ENCODE results near the gene PLXNA2. TPM values are rescaled to one million over a fixed set of nuclear protein-coding genes. Genes with fewer than 3 reads are reported as not detected.

Gene PLXNA2
- total RNA-seq, 1 donor from 2014 or later, result 37.9 TPM

GRCh38 chr1:208150833-208151458 is 93.2 kb downstream of the PLXNA2 start:
- no peak for FAIRE-seq
- DNase-seq (ENCODE audit: low spot score in 2 of 2), result no peak

GRCh38 chr1:208149776-208150514 is 94.2 kb downstream of the PLXNA2 start:
- FAIRE-seq, result no peak
- no peak for DNase-seq (ENCODE audit: low spot score in 2 of 2)

GRCh38 chr1:208149213-208149612 is 95.0 kb downstream of the PLXNA2 start:
- FAIRE-seq (no peak), DNase-seq (ENCODE audit: low spot score in 2 of 2) (no peak)

- FAIRE-seq (no peak), DNase-seq (ENCODE audit: low spot score in 2 of 2) (no peak)
Measured at GRCh38 chr1:208148380-208148779, 95.8 kb downstream of the PLXNA2 start.

GRCh38 chr1:208146650-208147049 is 97.5 kb downstream of the PLXNA2 start:
- no peak for DNase-seq (ENCODE audit: low spot score in 2 of 2)
- FAIRE-seq, result no peak

GRCh38 chr1:208145167-208145566 is 99.0 kb downstream of the PLXNA2 start:
- no peak for DNase-seq (ENCODE audit: low spot score in 2 of 2)
- FAIRE-seq, result no peak

- no peak for DNase-seq (ENCODE audit: low spot score in 2 of 2)
- FAIRE-seq, result no peak
Measured at GRCh38 chr1:208142590-208143382, 101.4 kb downstream of the PLXNA2 start.

GRCh38 chr1:208141610-208142192 is 102.5 kb downstream of the PLXNA2 start:
- FAIRE-seq, result no peak
- no peak for DNase-seq (ENCODE audit: low spot score in 2 of 2)

GRCh38 chr1:208139434-208140045 is 104.6 kb downstream of the PLXNA2 start:
- DNase-seq (ENCODE audit: low spot score in 2 of 2), result no peak
- no peak for FAIRE-seq

- DNase-seq (ENCODE audit: low spot score in 2 of 2) (no peak), FAIRE-seq (no peak)
Measured at GRCh38 chr1:208137193-208137592, 107.0 kb downstream of the PLXNA2 start.

- DNase-seq (ENCODE audit: low spot score in 2 of 2) (no peak), FAIRE-seq (no peak)
Measured at GRCh38 chr1:208136459-208137182, 107.6 kb downstream of the PLXNA2 start.

GRCh38 chr1:208135354-208135753 is 108.8 kb downstream of the PLXNA2 start:
- FAIRE-seq (no peak), DNase-seq (ENCODE audit: low spot score in 2 of 2) (no peak)

- no peak for DNase-seq (ENCODE audit: low spot score in 2 of 2)
- no peak for FAIRE-seq
Measured at GRCh38 chr1:208134491-208134890, 109.7 kb downstream of the PLXNA2 start.

- no peak for FAIRE-seq
Measured at GRCh38 chr1:208133355-208133754, 110.8 kb downstream of the PLXNA2 start.

GRCh38 chr1:208132287-208132882 is 111.8 kb downstream of the PLXNA2 start:
- FAIRE-seq, result no peak
- DNase-seq (ENCODE audit: low spot score in 2 of 2), result peak in 1 of 2 donors; percentile 38

More at GRCh38 chr1:208133355-208133754, 110.8 kb downstream of the PLXNA2 start:
- no peak for DNase-seq (ENCODE audit: low spot score in 2 of 2)

GRCh38 chr1:208131621-208132286 is 112.4 kb downstream of the PLXNA2 start:
- DNase-seq (ENCODE audit: low spot score in 2 of 2) (no peak), FAIRE-seq (no peak)

GRCh38 chr1:208129487-208129886 is 114.7 kb downstream of the PLXNA2 start:
- DNase-seq (ENCODE audit: low spot score in 2 of 2), result no peak
- no peak for FAIRE-seq

- FAIRE-seq, result no peak
- no peak for DNase-seq (ENCODE audit: low spot score in 2 of 2)
Measured at GRCh38 chr1:208129060-208129459, 115.1 kb downstream of the PLXNA2 start.

Measured in frontal cortex (tissue), 4 donors.